HG03060 (cell line): ENCODE data around the gene MRPL42.
"Not testable (repeated sequence)": the region's sequence is repeated elsewhere in the genome, so short reads cannot be mapped to it uniquely, and the experiment has no call there.

Source experiments
- ATAC-seq: cut with Tn5 transposase; IDR thresholded peaks from one replicate; pipeline ENCODE4 v1.9.1; 2021; ENCODE audit warnings: low read depth, moderate number of reproducible peaks; ENCODE audit not compliant: unreplicated experiment

The MRPL42 gene

GRCh38 chr12:93536766-93537488 lies 69.6 kb downstream of the MRPL42 start:
- ATAC-seq: peak; percentile 93

GRCh38 chr12:93537769-93538168 lies 70.5 kb downstream of the MRPL42 start:
- ATAC-seq: no peak

DNA sequence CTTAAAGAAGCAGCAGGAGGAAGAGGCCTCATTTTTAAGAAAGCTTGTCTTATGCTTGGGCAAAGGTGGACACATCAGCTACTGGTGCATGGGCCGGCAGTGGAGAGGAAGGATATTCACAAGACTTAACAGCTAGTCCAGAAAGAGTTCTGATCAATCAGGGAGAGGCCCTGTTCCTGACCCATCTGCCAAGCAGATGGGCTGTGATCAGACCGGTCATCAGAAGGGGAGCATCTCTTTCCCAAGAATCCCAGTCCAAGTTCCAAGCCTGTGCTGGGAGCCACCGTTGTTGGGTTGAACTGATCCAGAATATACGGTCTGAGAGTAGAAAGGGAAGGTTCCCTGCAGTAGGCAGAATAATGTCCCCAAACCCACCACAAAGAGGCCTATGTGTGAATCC lies 72.5 kb downstream of the MRPL42 start:
- no peak for ATAC-seq

- ATAC-seq: no peak
These were observed 73.2 kb downstream of the MRPL42 start for GRCh38 chr12:93540466-93540865.

GRCh38 chr12:93541578-93542225 lies 74.4 kb downstream of the MRPL42 start:
- no peak for ATAC-seq

DNA sequence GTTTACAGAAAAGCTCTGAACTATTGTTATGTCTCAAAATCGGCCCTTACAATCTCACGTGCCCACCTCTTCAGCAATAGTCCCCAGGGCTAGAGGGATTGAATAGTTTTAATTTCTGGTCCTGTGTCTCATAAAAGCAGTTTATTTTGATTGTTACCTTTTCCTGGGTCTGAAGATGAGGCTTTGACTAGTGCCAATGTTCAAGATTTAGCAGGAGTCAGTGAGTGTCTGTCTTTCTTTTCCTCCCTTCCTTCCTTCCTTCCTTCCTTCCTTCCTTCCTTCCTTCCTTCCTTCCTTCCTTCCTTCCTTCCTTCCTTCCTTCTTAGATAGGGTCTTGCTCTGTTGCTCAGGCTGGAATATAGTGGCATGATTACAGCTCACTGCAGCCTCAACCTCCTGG lies 80.5 kb downstream of the MRPL42 start:
- ATAC-seq: no peak

DNA sequence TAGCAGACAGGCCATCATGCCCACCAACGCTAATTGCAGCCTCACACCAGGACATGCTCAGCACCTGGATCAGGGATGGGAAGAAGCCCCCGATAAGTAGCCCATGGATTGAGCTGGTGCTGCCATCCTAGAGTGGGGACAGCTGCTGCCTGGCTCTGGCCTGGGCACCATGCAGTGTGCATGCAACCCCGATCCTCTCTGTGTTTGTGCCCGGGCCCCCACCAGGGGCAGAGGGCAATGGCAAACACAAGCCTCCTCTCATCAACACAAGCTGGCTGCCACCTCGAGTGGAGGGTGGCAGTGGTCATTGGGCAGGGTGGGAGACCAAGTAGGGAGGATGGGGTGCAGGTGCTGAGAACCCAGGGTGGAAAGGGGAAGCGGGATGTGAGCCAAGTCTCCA lies 81.9 kb downstream of the MRPL42 start:
- ATAC-seq: no peak

DNA sequence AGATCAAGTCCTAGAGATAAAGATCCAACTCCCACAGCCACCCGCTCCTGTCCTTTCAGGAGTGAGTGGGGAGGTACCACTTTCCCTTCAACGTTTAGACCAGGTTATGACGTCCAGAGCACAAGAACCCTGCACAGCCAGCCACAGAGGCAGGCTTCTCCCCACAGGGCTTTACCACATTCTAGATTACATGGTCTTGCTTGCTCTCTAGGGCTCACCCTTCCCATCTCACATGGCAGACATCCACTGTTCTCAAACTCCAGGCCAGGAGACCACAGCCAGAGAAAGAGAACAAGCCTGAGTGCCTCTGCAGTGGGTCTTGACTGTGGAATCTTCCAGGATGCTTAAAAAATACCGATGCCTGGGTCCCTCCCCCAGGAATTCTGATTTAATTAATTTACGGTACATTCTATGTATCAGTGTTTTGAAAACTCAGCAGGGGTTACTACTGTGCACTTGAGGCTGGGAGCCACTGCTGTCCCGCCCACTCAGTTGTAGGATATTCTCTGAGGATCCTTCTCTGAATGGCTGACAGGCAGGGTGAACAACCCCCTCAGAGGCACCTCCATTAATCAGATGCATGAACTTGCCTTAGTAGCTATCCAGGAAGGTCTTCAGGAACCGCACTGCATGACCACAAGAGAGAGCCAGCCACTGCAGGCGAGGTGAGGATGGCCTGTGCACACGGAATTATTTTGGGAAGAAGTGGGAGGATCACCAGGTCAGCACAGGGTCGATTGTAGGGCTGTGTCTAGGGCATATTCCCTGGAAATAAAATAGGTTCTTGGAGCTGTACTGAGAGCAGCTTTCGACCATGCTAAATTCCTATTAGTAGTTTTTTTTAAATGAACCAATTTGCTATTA lies 83.7 kb downstream of the MRPL42 start:
- no peak for ATAC-seq

- ATAC-seq: no peak
These were observed 85.1 kb downstream of the MRPL42 start for GRCh38 chr12:93552427-93552826.

- not testable (repeated sequence) for ATAC-seq
These were observed 90.6 kb downstream of the MRPL42 start for GRCh38 chr12:93557879-93558278.

DNA sequence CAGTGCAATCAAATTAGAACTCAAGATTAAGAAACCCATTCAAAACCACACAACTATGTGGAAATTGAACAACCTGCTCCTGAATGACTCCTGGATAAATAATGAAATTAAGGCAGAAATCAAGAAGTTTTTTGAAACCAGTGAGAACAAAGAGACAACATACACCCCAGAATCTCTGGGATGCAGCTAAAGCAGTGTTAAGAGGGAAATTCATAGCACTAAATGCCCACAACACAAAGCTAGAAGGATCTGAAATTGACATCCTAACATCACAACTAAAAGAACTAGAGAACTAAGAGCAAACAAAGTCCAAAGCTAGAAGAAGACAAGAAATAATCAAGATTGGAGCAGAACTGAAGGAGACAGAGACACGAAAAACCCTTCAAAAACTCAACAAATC lies 91.4 kb downstream of the MRPL42 start:
- not testable (repeated sequence) for ATAC-seq

- no peak for ATAC-seq
These were observed 96.7 kb downstream of the MRPL42 start for GRCh38 chr12:93563807-93564538.

DNA sequence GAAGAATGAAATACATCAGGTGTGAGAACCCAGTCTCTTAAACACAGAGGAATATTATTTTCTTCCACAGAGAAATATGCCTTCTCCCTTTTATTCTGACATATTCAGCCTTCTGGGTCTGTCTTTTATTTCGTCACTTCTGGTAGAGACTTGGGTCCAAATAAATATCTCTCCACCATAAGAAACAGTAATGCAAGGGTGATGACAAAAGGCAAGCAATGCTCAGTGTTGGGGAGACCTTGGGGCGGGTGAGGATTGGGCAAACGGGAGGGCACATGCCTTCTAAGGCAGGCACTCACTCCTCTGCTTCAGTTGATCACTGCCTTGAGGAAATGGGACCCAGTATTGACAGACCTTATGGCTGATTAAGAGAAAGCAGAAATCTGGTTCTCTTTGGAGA lies 98.4 kb downstream of the MRPL42 start:
- no peak for ATAC-seq
